Urothelium cell line (cell line): ENCODE measurements around the gene LYAR.

Experiments used
- DNase-seq: peaks from one replicate; pipeline ENCODE4 v3.0.0; 2011; ENCODE audit warnings: low spot score, mixed read lengths
- FAIRE-seq: peaks from 2 replicates; lab custom pipeline; 2011; peaks lifted over from hg19 to GRCh38; lab: Jason Lieb, UNC

Gene LYAR, protein sequence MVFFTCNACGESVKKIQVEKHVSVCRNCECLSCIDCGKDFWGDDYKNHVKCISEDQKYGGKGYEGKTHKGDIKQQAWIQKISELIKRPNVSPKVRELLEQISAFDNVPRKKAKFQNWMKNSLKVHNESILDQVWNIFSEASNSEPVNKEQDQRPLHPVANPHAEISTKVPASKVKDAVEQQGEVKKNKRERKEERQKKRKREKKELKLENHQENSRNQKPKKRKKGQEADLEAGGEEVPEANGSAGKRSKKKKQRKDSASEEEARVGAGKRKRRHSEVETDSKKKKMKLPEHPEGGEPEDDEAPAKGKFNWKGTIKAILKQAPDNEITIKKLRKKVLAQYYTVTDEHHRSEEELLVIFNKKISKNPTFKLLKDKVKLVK

DNA sequence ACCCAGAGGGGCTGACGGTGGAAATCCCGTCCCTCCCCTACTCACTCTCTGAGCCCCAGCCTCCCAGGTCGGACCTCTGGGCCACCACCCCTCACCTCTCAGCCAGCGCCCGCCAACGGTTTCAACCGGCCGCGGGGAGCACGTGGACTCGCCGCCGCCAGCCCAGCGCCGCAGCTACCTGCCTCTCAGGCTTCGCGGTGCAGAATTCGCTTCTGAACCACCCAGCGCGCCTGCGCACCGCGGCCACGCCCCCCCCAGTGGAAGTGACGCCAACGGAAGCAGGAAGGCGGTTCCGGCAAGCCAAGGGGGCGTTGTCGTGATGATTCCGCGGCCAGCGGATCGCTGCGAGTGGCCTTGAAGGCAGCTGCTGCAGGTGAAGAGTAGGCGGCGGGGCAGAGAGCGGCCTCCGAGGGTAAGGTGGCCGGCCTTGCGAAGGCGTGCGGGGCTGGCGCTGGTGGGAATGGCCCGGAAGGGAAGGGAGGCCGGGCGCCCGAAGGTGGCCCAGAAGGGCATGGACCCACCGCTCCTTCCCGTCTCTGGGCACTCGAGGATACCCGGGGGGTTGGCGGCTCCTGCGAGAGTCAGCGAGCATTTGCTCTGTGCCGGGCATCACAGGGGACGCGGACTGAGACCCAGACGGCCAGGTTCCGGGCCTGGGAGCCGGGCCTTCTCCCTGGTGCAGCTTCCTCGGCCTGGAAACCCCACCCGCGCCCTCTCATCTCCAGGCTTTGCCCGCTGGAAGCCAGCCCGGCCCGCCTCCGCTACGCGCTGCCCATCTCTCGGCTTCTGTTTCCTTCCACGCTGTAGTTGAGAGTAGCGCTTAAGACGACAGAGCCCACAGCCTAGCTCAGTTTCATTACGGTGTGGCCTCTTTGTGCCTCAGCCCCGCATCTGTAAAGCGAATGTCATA lies at the start of gene LYAR, which contains the start of gene ZBTB49:
TSS of gene LYAR (minus strand) at position 214 of the 910 bp plus-strand sequence. CDS start 6,412 bp downstream, outside the sequence.
TSS of gene ZBTB49 (plus strand) at position 311 of the 910 bp plus-strand sequence. CDS start 9,695 bp downstream, outside the sequence.
- DNase-seq (peak; percentile 92), FAIRE-seq (peak; percentile 65)

DNA sequence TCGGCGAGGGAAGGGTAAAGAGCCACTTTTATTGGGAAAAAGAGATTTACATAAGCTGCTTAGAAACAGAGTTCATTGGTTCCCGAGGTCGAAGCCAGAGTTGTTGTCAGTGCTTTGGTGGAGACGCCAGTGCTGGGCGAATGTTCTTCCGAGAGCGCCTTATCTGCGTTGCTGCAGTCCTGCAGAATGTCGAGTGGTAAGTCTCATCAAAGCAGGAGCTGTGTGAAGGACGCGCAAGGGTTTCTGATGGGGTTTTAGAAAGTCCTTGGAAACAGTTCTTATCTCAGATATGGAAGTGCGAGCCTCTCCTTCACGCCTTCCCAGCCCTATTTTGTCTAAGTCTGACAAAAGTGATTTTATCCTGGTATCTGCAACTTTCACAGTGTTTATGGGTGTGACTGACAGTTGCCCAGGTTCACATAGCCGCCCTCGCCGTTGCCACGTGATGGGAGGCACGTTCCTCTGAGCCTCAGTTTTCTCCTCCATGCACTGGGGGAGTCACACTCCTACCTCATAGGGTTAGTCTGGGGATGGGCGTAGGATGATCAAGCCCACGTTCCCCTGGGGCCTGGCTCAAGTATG lies 49.6 kb upstream of the LYAR start:
- no peak for FAIRE-seq
- DNase-seq, result no peak

DNA sequence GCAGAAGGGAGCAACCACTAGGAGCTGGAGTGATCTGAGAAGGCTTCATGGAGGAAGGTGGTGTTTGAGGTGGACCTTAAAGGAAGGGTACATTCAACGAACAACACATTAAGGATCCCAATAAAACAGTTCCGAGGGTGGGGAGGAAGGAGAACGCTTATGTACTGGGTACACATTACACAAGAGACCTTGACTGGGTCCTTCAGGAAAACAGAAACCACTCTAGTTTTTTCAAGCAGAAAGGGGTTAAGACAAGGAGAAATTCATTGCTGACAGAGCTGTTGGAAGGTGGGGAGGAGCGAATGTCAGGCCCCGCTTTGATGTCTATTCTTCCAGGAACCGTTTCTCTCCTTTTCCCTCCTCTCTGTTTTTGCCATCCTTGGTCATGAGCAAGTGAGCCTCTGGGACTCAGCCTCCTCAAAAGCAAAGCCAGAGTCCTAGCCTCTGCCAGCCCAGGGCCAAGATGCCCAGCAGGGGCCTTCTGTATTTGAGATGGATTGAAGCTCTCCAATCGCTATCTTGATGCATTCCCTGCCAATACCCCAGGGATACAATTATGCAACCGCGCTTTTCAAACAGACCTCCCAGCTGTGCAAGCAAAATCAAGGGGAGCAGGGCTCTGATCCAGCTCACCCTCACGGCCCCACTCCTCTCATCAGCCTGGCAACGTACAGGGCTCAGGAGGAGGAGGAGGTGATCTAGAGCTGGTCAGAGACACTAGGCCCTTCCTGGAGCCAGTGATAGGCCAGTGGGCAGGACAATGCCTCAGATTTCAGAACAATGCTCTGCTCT lies 48.5 kb upstream of the LYAR start:
- FAIRE-seq (no peak), DNase-seq (no peak)

DNA sequence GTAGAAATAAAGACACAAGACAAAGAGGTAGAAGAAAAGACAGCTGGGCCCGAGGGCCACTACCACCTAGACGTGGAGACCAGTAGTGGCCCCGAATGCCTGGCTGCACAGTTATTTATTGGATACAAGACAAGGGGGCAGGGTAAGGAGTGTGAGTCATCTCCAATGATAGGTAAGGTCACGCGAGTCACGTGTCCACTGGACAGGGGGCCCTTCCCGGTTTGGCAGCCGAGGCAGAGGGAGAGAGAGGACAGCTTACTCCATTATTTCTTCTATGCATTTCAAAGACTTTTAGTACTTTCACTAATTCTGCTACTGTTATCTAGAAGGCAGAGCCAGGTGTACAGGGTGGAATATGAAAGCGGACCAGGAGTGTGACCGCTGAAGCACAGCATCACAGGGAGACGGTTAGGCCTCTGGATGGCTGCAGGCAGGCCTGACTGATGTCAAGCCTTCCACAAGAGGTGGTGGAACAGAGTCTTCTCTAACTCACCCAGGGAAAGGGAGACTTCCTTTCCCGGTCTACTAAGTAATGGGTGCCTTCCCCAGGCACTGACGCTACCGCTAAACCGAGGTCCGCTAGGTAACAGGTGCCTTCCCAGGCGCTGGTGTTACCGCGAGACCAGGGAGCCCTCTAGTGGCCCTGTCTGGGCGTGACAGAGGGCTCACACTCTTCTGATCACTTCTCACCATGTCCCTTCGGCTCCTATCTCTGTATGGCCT lies 45.0 kb upstream of the LYAR start:
- FAIRE-seq, result no peak
- DNase-seq, result peak; percentile 40

DNA sequence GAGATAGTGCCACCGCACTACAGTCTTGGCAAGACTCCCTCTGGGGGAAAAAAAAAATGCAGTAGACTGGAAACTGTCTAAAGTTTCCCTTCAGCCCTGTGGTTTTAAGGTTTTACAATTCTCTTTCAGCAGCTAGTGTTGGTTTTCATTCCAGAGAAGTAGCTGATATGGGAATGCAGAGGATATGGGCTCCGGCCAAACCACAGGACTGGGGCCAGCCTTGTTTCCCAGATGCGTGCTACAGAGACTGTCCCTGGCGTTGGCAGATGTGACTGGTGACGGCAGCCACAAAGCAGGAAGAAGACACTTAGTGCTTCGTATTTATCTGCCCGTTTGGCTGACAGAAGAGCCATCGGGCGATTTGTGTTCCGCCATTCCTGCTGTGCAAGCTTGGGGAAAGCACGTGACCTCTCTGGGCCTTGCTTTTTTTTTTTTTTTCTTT lies 43.3 kb upstream of the LYAR start:
- no peak for FAIRE-seq
- DNase-seq, result peak; percentile 65

DNA sequence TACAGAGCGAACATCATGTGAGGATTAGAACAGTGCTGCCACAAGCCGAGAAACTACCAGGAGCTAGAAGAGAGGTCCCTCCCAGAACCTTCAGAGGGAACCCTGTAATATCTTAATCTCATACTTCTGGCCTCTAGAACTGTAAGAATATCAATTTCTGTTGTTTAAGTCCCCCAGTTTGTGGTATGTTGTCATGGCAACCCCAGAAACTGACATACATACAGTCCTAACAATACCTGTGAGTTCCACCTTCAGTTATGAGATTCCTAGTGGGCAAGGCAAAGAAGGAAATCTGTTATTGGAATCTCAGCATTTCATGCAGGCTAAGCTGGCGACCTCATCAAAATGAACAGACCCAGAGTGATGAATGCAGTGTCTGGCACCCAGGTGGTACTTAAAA lies 42.6 kb upstream of the LYAR start:
- FAIRE-seq, result no peak
- DNase-seq, result no peak

DNA sequence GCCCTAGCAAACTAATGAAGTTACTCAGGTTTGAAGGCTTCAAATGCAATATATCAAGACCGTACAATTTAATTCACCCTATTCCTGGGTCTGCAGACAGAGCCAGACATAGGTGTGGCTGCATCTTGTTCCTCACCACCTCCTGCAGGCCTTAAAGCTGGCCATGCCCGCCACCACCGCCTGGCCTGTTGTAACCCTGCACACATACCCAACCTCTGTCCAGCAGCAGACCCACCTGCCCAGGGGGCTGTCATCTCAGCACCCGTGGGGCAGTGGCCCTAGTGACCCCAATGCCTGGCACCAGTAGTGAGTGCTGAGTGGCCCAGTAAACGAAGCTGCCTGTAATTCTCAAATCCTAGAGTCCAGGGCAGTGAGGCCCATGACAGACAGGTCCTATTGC lies 40.8 kb upstream of the LYAR start:
- no peak for FAIRE-seq

DNA sequence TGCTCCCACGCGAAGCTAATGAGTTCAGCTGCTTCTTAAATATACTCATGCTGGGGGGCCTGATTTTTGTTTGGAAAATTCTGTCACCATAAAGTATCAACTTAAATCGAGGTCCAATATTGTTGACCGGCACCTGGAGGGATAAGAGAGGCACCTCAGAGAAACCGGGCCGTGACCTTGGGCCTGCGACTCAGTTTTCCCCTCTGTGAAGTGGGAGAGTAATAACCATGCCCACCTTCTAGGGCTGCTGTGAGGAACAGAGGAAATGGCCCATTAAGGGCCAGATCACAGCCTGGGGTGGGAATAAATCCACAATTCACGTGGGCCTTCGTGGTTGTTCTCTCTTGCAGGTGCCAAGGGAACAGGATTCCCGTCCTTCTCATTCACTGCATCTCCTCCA lies 39.5 kb upstream of the LYAR start:
- DNase-seq (no peak), FAIRE-seq (no peak)

More for the DNA sequence above, 40.8 kb upstream of the LYAR start:
- DNase-seq, result no peak

DNA sequence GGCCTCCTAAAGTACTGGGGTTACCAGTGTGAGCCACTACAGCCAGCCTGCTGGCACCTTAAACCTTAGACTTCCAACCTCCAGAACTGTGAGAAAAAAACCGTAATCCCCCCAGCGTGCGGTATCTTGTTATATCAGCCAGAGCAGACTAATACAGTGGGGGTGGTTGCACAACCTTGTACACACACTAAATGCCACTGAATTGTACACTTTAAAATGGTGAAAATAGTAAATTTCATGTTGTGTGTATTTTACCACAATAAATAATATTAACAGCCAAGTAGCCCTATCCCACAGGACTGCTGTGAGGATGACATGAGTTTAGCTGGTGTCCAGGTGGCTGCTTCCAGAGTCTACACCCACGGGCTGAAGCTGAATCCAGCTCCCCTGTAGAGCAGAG lies 38.9 kb upstream of the LYAR start:
- DNase-seq (no peak), FAIRE-seq (no peak)

DNA sequence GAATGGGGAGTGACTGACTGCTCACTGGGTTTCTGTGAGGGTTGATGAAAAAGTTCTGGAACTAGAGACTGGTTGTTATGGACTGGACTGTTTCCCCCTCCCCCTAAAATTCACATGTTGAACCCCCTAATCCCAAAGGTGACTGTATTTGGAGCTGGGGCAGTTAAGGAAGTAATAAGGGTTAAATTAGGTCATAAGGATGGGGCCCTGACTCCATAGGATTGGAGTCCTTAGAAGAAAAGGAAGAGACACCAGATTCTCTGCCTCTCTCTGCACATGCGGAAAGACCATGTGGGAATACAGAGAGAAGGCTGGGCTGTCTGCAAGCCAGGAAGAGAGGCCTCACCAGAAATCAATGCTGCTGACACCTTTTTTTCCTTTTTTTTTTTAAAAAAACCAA lies 38.3 kb upstream of the LYAR start:
- FAIRE-seq (no peak), DNase-seq (no peak)

DNA sequence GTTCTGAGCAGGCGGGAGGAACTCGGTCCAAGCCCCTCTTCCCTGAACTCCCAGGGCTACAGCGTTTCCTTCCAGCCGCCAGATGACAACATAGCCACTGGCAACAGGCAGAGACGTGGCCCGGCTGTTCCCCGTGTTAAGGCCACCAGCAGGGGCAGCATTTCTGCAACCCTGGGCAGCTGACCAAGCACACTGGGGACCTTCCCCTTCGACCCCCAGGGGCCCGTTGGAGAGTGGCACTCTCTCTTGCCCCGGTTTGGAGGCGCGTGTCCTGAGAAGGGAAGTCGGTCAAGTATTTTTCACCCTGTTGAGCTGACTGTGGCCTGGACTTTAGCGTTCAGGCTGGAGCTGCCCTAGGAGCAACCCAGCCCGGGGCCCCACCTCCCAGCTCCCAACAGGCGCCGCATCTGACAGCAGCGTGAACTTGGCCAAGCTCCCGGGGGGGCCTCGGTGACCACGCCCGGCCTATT lies 37.7 kb upstream of the LYAR start:
- FAIRE-seq (no peak), DNase-seq (peak; percentile 10)

DNA sequence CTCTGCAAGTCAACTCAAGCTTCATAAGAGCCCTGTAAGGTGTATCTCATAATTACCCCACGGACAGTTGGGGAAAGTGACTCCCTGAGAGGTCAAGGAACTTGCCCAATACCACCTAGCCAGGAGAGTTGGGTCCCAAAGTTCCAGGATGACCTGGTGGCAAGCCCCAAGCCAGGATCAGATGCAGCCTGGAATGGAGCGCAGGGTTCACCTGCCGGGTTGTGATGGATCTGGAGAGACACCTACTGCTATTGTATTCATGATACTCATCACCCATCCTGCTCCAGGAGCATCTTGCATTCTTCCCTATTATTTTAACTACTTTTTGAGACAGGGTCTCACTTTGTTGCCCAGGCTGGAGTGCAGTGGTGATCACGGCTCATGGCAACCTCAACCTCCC lies 36.2 kb upstream of the LYAR start:
- FAIRE-seq, result no peak
- DNase-seq, result no peak

DNA sequence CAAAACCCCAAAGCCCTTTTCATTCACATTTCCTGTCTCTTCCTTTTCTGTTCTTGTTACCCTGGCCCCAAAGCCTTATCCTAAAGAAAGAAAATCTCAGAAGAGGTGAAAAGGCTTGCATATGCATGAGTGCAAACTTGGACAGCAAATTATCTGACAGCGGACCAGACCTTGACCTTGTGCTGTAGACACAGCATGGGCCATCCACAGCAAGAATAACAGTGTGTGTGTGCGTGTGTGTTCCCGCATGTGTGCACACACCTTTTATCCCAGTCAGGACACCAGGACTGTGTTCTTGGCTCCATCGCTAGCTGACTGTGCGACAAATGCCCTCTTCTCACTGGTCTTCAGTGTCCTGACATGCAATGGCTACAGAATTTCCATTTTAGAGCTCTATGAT lies 35.4 kb upstream of the LYAR start:
- DNase-seq (no peak), FAIRE-seq (no peak)

DNA sequence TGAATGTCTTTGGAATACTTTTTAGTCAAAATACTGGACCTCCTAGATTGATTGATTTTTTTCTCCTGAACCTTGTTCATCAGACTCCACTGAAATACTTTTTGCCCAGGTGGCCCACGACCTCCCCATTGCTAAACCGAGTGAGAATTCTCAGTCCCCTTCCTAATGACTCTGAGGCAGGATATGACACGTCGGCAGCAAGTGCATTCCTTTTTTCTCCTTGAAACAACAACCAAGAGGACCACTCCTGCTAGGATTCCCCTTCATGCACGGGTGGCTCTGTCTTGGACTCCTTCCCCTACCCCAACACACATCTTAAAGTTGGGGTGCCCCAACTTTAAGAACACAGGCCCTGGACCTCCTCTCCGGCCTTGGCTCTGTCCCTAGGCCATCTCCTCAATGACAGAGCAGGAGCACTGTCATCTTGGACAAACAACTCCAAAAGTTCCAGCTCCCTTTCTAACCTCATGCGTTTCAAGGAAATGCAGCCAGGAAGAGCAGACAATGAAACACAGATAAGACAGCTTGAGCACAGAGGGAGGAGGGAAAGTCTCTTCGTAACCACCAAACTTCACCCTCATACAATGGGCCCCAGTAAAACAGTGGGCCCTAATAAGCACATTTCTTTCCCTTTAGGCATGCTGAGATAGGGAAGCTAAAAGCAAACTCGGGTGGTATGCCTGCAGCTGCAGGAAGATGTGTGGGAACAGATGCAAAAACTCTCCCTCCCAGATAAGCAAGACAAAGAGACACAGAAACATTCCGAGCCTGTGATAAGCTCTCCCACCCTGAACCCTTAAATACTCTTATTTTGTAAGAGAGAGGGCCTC lies 34.0 kb upstream of the LYAR start:
- DNase-seq (no peak), FAIRE-seq (no peak)

DNA sequence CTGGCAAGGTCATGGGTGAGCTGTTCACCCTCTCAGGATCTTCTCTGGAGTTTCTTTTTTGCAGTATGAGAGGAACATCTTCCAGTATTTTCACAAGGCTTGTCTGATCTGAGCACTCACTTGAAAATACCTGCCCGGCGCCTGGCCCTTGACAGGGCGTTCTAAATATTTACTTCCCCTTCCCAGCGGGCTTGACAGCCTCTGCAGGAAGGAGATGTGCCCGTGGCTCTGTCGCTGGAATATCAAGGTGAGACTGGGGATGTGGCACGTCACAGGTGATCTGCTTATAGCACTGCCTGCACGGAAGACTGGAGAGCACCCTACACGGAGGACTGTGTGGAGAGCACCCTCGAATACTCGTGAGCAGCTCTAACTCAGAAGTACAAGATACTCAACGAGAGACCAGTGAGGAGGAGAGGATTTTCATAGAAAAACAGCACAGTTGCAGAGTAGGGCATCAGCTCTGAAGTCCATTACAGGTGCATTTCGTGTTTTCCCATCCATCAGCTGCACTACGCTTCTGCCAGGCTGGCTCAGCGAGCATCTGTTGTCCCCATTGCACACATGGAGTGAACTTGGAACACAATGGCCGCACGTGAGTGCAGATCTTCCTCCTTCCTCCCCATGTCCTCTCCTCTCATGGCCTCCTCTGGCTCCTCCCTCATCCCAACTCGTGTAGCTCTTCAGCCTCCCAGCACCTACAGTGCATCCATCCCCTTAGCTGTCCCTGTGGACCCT lies 32.2 kb upstream of the LYAR start:
- DNase-seq, result no peak
- no peak for FAIRE-seq

DNA sequence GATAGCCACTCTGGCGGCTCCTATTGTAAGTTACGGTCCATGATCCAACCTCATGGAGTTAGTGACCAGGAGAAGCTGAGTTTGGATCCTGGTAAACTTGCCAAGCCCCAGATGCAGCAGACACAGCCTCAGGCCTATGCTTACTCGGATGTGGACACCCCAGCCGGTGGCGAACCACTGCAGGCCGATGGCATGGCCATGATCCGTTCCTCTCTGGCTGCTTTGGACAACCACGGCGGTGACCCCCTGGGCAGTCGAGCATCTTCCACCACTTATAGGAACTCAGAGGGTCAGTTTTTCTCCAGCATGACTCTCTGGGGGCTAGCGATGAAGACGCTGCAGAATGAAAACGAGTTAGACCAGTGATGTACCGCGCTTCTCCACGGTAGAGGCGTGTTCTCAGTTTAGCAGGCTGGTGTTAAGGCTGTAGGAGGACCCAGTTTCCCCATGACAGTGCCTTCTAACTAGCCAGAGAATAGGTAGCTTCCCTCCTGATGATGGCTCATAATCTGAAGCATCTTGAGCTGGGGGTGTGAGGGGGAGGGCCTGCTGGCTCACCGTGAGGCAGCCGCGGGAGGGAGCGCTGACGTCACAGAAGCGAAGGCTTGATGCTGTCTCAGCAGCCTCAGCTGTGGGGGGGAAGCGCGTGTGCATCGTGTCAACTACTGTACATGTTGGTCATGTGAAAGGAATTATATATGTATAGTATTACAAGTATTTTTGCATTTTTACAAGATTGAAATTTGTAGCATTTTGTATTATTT lies 31.2 kb upstream of the LYAR start:
- FAIRE-seq, result no peak
- no peak for DNase-seq

DNA sequence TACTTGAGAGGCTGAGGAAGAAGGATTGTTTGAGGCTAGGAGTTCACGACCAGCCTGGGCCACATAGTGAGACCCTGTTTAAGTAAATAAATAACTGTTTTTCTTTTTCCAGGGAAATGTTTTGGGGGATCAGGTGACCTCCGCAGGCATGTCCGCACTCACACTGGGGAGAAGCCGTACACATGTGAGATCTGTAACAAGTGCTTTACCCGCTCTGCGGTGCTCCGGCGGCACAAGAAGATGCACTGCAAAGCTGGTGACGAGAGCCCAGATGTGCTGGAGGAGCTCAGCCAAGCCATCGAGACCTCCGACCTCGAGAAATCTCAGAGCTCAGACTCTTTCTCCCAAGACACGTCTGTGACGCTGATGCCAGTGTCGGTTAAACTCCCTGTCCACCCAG lies 30.6 kb upstream of the LYAR start:
- FAIRE-seq (no peak), DNase-seq (no peak)
